ENCODE data around the gene ZNF217.

- TF ChIP-seq CTCF (IDR thresholded peaks at IDR 0.05) (no peak), EZH2phosphoT487 (IDR thresholded peaks at IDR 0.05) (no peak)
Observed at GRCh38 chr20:53613748-53614147, 20.1 kb upstream of the ZNF217 start.

All from neural progenitor cell (in vitro differentiated cells).